ENCODE measurements around the gene CSNK1G2.
A peak's percentile ranks its signal among the peaks of the same experiment; 100 is the strongest.

CSNK1G2 gene

DNA sequence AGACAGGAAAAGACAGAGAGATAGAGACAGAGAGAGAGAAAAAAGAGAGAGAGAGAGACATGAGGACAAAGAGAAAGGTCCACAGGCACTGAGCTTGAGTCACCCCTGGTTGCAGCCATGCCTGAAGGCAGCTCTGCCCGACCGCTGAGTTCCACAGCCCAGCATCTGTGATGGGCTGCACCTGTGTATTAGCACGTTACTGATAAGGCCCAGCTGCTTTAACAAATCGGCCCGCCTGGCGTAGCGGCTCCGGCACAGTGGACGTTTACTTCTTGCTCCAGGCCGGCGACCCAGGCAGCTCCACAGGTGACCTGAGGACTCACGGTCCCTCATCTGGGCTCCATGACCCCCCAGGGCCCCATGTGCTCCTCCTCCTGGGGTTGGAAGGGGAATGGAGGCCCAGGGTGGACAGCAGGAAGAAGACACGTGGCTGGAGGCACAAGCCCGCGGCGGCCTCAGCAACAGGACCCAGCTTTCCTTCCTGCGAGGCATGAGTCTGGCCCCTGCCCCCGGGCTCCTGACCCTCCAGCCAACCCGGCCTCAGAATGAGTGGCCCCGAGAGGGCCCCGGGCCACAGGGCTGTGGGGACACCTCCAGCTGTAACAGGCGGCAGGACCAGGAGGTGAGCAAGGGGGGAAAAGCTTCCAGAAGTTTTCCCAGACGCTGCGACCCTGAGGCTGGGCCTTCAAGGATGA lies 3.9 kb upstream of the CSNK1G2 start:
- H3K27ac ChIP-seq = no peak overlapping the region
- TF ChIP-seq, protein P1, sequence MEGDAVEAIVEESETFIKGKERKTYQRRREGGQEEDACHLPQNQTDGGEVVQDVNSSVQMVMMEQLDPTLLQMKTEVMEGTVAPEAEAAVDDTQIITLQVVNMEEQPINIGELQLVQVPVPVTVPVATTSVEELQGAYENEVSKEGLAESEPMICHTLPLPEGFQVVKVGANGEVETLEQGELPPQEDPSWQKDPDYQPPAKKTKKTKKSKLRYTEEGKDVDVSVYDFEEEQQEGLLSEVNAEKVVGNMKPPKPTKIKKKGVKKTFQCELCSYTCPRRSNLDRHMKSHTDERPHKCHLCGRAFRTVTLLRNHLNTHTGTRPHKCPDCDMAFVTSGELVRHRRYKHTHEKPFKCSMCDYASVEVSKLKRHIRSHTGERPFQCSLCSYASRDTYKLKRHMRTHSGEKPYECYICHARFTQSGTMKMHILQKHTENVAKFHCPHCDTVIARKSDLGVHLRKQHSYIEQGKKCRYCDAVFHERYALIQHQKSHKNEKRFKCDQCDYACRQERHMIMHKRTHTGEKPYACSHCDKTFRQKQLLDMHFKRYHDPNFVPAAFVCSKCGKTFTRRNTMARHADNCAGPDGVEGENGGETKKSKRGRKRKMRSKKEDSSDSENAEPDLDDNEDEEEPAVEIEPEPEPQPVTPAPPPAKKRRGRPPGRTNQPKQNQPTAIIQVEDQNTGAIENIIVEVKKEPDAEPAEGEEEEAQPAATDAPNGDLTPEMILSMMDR (conservative IDR thresholded peaks at IDR 0.05) = no peak

- TF ChIP-seq, protein P1 (conservative IDR thresholded peaks at IDR 0.05) = no peak
- no peak overlapping the region for H3K27ac ChIP-seq
Measured at GRCh38 chr19:1938071-1938470, 2.9 kb upstream of the CSNK1G2 start.

DNA sequence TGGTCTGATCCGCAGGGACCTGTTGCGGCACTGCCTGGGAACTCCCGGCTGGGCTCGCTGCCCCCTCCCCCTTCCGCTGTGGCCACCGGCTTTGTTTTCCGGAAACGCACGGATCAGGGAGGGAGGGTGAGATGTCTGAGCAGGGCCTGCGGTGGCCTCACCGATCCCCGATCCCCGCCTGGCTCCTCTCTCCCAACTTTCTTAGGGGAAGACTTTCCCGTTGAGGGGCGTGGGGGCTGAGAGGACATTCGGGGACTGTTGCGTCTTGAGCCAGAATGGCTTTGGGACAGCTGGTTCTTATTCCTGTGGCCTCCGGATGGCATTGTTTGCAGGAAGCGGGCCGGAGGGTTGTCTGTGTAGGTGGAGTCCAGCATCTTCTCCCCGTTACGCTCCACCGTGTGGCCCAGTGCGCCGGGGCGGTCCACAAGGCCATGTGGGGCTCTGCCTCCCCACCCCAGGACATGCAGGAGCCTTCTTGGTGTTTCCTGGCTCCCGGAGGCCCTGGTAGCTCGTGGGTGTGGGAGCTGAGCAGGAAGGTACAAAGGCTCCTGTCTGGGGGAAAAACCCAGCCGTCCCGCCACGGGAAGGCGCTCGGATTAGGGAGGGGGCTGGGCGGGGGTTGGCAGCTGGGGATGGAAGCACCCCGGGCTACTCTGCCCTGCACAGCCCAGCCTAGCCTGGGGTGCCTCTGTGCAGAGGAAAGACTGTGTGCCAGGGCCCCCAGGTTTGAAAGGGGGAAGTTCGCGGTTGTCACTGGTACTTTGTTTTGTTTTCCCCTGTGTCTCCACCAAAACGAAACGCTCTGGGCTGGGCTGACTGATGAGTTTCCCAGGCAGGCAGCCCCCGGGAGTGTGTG lies 1.3 kb downstream of the CSNK1G2 start:
- TF ChIP-seq, protein P1 (conservative IDR thresholded peaks at IDR 0.05) = no peak
- H3K27ac ChIP-seq = peak overlapping the region; percentile 84

DNA sequence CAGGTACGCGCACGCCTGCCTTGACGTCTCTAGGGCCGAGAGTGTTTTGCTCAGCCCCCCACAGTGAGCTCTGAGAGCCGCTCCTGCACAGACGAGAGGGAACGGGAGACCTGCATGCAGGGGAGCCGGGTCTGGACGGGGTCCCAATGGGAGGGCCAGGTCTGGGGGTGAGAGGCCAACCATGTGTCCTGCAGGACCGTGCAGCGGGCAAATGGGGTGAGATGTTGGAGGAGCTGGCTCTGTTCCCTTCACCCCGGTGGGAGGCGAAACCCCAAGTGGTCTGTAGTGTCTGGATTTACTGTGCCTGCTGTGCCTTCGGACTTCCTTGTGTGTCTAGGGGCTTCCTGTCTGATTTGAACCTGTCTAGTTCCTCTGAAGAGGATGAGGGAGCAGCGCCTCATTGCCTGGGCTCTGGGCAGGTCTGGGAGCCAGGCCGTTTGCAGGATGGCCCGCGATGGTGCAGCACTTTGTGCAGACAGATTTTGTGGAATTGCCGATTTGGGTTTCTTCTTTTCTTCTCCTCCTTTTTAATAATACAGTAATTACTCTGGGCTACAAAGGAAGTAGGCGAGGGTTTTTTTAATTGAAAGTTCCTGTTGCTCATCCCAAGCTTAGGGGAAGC lies 2.1 kb downstream of the CSNK1G2 start:
- TF ChIP-seq, protein P1 (conservative IDR thresholded peaks at IDR 0.05) = no peak
- H3K27ac ChIP-seq = peak overlapping the region; percentile 84

GRCh38 chr19:1943661-1944087 lies 2.7 kb downstream of the CSNK1G2 start:
- peak overlapping the region; percentile 84 for H3K27ac ChIP-seq

GRCh38 chr19:1944088-1944915 lies 3.3 kb downstream of the CSNK1G2 start:
- TF ChIP-seq, protein P1 (conservative IDR thresholded peaks at IDR 0.05) = no peak
- H3K27ac ChIP-seq = peak overlapping the region; percentile 84

More at GRCh38 chr19:1943661-1944087, 2.7 kb downstream of the CSNK1G2 start:
- TF ChIP-seq, protein P1 (conservative IDR thresholded peaks at IDR 0.05) = no peak
